NCI-H2227 treated with DMSO at 0.1 percent for 48 hours (cell line): Measurements from ENCODE around the gene VWA5B1.
"Not testable (repeated sequence)": the region's sequence is repeated elsewhere in the genome, so short reads cannot be mapped to it uniquely, and the experiment has no call there.

Experiments
- DNase-seq: peaks from one replicate; lab custom pipeline; 2025; lab: John Stamatoyannopoulos, UW

The VWA5B1 gene, protein sequence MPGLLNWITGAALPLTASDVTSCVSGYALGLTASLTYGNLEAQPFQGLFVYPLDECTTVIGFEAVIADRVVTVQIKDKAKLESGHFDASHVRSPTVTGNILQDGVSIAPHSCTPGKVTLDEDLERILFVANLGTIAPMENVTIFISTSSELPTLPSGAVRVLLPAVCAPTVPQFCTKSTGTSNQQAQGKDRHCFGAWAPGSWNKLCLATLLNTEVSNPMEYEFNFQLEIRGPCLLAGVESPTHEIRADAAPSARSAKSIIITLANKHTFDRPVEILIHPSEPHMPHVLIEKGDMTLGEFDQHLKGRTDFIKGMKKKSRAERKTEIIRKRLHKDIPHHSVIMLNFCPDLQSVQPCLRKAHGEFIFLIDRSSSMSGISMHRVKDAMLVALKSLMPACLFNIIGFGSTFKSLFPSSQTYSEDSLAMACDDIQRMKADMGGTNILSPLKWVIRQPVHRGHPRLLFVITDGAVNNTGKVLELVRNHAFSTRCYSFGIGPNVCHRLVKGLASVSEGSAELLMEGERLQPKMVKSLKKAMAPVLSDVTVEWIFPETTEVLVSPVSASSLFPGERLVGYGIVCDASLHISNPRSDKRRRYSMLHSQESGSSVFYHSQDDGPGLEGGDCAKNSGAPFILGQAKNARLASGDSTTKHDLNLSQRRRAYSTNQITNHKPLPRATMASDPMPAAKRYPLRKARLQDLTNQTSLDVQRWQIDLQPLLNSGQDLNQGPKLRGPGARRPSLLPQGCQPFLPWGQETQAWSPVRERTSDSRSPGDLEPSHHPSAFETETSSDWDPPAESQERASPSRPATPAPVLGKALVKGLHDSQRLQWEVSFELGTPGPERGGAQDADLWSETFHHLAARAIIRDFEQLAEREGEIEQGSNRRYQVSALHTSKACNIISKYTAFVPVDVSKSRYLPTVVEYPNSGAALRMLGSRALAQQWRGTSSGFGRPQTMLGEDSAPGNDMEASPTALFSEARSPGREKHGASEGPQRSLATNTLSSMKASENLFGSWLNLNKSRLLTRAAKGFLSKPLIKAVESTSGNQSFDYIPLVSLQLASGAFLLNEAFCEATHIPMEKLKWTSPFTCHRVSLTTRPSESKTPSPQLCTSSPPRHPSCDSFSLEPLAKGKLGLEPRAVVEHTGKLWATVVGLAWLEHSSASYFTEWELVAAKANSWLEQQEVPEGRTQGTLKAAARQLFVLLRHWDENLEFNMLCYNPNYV

DNA sequence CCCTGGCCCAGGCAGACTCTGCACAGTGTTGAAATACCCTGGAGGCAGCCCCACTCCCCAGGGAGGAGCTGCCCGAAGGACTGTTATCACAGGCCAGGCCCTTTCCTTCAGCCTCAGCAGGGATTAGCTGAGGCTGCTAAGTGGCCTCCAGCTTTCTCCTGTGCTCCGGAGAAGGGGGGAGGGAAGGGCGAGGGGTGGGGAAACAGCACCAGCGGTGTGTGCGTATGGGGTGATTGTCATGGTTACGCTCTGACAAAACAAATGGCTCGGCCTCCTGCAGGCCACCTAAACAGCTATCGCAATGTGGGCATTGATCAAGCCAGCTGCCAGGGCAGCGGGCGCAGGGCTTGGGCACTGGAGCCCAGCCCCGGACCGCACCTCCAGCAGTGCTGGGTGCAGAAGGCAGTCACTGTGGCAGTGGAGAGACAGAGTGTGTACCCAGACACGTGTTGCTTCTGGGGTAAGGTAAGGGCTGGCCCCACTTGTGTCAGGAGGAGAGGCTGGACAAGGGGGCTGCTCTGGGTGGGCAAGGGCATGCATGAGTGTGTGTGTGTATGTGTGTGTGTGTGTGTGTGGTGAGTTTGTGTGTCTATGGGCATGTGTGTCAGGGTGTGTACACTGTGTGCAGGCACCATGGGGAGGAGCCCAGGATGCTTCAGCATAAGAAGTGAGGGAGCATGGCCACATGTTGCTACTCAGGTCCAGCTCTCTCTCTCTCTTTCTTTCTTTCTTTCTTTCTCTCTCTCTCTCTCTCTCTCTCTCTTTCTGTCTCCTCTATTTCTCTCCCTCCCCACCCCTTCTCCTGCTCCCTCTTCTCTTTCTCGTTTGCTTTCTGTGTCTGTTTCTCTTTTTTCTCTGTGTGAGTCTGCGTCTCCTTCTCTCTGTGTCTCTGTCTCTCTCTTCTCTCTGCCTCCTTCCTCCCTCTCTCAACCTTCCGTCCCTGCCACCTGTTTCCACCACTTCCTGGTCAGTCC is at the start of gene VWA5B1:
Gene VWA5B1, plus strand, starts transcription at position 252 of the 974 bp plus-strand sequence. CDS start 19,727 bp downstream, outside the sequence.
- peak; percentile 89 for DNase-seq

GRCh38 chr1:20242890-20243479 is 47.7 kb upstream of the VWA5B1 start:
- no peak for DNase-seq

DNA sequence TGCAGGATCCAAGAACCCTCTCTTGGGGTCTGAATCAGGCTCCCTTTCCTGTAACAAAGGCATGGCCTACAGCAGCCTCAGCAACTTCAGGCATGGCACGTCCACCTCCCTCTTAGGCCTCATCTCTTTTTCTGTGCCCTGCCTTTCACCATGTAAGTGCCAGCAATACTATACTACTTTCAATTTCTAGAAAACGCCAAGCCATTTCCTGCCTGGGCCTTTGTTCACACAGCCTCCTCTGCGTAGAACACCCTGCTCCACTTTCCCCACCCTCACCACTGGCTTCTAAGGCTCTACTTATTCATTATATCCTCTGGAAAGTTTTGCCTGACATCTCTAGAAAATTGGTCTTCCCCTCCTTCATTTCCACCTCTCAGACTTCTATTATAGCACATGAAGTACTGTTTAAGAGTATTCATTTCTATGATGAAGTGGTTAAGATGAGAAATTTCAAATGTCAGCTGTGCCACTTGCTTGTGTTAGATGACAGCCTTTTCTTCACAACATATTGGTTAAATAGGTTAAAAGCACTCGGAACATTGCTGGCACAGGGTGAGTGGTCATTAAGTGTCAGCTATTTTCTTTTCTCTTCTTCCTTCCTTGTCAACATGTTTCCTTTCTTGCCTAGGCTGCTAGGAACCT is 41.6 kb upstream of the VWA5B1 start:
- DNase-seq = peak; percentile 14

- peak; percentile 67 for DNase-seq
Observed at GRCh38 chr1:20250340-20250989, 40.2 kb upstream of the VWA5B1 start.

- DNase-seq = no peak
Observed at GRCh38 chr1:20252587-20252986, 38.1 kb upstream of the VWA5B1 start.

GRCh38 chr1:20255666-20256065 is 35.0 kb upstream of the VWA5B1 start:
- DNase-seq = peak; percentile 69

GRCh38 chr1:20259646-20260045 is 31.0 kb upstream of the VWA5B1 start:
- DNase-seq = no peak

DNA sequence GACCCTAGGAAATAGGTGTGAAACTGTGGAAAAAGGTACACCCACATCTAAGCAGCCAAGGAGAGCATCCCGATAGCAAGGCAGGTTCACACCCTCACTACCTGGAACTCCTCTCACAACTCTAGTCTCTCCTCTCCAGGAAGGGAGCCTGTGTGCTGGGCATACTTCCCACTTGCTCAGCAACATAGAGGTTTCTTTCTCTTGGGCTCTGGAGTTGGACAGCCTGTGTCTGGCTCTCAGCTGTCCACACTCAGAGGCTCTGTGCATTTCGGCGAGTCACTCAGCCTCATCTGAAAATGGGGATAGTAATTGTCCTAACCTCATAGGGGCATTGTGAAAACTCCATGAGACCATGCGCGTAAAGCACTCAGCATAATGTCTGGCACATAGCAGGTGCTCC is 29.6 kb upstream of the VWA5B1 start:
- no peak for DNase-seq

- no peak for DNase-seq
Observed at GRCh38 chr1:20262810-20263534, 27.7 kb upstream of the VWA5B1 start.

- no peak for DNase-seq
Observed at GRCh38 chr1:20265250-20265649, 25.4 kb upstream of the VWA5B1 start.

DNA sequence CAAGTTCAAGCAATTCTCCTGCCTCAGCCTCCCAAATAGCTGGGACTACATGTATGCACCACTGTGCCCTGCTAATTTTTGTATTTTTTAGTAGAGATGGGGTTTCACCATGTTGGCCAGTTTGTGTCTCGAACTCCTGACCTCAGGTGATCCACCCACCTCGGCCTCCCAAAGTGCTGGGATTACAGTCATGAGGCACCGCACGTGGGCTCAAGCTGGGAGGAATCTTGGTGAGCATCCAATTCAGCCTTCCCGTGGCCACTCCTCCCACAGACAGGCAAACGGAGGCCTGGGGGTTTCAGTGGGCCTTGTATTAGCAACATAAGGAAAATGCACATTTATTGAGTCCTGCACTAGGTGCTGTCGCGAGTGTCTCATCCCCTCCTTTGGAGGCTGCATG is 24.5 kb upstream of the VWA5B1 start:
- DNase-seq = no peak

- no peak for DNase-seq
Observed at GRCh38 chr1:20266642-20267041, 24.0 kb upstream of the VWA5B1 start.

DNA sequence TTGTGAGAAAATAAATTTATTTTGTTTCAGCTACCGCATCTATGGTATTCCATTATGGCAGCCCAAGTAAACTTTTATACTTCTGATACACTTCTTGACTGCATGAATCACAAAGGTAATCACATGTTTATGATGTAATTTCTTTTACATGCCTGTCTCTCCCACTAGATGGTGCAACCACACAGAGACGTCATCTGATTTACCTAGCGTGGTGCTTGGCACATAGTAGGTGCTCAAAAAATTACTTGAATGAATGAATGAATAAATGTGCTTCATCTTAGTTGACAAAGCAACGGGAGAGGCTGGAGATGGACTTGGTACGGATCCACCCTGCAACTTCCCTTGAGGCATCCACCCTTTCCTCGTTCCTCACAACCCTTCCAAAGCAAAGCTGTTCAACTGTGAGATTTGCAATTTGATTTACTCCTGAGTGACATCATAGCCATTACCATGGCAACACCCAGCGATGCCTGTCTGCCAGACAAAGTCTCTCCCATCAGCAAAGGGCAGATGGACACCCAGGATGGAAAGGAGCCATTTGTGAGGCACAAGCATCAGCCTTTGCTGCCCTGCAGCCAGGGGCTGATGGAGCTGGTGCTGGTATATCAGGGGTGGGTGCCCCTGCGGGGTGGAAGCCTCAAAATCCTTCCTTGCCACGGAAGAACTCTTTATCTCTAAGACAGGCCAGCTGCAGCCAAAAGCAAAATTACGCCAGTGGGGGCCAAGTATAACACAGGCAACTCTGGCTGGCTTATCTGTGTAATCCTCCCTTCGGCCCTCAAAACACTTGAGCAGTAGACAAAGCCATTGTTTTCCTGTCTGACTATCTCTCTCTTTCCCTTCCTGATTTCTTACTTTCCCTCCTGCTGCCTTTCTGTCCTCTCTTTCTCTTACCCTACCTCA is 18.9 kb upstream of the VWA5B1 start:
- DNase-seq = no peak

DNA sequence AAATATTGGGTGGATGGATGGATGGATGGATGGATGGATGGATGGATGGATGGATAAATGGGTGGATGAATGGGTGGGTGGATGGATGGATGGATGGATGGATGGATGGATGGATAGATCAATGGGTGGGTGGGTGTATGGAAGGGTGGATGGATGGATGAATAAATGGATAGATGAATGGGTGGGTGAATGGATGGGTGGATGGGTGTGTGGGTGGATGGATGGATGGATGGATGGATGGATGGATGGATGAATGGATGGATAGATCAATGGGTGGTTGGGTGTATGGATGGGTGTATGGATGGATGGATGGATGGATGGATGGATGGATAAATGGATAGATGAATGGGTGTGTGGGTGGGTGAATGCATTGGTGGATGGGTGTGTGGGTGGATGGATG is 17.0 kb upstream of the VWA5B1 start:
- not testable (repeated sequence) for DNase-seq

GRCh38 chr1:20275319-20275925 is 15.3 kb upstream of the VWA5B1 start:
- DNase-seq = no peak

DNA sequence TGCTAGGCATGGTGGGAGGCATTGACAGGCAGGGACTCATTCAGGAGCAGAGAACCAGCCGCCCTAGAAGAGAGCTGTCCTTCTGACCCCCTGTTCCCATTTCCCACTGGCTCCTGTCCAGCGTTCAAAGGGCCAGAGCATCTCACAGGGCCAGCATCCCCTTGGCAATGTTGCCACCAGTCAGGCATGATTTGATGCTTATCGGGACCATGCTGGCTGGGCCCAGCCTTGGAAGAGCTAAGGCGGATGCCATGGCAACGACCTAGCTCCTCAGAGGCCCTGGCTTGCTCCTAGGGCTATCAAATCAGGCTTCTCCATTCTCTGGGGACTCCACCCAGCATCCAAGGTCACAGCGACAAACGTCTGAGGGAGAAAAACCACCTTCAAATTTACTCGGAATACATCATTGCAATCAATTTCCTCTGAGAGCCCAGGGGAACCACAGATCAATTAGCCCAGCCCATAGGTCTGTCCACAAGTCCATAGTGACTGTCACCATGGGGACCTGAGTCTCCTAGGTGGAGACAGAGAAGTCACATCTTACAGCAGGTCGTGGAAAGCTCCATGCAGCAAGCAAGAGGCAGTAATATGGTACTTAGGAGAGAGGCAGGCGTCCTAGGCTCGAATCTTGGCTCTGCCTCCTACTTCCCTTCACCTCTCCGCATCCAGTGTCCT is 14.1 kb upstream of the VWA5B1 start:
- no peak for DNase-seq

GRCh38 chr1:20278692-20279130 is 12.0 kb upstream of the VWA5B1 start:
- DNase-seq = no peak
